CD4-positive, alpha-beta T cell treated with Interleukin-10 for 1 hour (primary cell): Measurements from ENCODE around the gene KLF13.

Experiments
- DNase-seq: peaks from one replicate; pipeline ENCODE4 v3.0.0-alpha.2; 2020

Gene KLF13

DNA sequence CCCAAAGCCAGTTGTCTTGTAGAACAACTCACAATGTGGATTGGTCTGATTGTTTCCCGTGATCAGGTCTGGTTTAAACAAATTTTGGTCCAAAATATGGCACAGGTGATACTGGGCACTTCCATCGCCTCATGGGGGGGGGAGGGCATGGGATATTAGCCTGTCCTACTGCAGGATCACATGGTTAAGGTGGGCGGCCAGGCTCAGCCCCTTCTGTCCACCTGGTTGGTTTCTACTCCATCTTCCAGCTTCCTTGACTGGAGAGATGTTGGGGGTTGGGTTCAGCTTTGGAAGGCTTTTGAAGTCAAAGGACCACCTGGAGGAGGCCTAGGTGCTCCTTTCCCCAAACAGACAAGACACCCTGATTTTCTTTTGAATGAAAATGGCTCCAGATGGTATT, 7.2 kb downstream of the KLF13 start:
- no peak for DNase-seq

DNA sequence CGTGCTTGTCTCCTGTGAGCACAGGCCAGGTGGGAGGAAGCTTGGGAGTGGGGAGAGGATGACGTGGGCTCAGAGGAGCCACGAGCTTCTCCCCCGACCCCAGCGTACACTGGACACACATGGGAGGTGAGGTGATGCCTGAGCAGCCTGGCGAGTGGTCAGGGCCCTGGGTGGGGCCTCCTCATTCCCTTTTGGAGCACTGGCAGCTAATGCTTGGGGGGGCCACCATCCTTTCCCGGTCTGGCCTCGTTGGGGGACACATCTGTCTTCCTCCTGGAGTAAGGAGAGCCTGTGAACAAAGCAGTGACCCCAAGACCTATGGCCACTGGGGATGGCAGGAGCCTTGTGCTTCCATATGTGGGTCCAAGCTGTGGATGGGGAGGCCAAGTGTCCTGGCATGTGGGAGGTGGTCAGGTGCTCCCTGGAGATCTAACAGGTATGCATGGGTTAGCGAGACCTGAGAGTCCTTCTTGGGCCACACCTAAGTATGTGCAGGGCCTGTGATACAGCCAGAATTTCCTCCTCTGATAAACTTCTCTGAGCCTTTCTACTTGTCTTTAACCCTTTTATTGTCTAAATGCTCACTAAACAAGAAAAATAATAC, 9.5 kb downstream of the KLF13 start:
- no peak for DNase-seq

DNA sequence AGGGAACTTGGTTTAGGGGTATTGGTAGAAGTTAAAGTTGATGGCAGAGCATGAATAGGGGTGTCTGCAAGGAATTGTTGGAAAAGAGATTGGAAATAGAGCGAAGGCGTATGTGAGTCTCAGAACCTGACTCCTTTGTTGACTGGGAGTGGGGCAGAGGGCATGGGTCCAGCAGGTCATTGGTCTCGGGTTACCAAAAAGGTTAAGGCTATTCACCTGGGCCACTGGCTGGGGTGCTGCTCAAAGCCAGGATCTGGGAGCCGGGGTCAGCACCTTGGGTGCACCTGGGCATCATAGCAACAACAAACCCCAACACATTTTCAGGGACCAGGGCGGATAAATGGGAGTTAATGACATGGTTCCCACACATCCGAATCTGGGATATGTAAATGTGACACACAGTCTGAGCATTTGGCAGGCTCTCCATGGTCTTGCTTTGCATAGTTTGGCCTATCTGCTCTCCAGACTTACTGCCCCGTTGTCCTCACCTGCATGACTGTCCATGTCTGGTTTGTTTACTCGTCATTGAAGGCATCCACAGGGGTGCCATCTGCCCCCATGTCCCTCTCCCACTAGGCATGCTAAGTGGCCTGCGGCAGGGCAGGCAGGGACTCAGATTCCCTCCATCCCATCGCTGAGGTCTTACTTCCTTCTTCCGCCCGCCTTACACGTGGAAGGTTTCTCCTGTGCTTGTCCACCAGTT, 10.1 kb downstream of the KLF13 start:
- no peak for DNase-seq

DNA sequence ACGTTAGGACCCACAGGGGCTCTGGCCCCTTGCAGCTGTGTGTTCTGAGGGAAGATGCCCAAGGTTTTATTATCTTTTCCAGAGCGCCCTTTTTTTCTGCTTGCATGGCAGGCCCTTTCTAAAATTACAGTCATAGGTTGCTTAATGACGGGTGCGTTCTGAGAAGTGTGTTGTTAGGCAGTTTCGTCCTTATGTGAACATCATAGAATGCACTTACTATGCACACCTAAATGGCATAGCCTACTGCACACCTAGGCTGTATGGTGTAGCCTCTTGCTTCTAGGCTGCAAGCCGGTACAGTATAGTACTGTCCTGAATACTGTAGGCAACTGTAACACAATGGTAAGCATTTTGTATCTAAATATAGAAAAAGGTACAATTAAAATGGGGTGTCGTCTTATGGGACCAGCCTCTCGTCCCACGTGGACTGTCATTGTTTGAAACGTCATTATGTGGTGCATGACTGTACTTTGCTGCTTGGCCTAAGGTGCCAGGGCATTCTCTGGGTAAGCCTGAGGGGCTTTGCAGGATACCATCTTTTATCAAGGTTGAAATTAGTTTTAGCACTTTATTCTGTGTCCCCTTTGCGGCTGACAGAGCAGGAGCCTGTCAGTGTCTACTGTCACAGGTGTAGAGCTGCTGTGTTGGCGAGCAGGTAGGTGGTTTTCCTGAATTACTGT, 10.9 kb downstream of the KLF13 start:
- DNase-seq = no peak

DNA sequence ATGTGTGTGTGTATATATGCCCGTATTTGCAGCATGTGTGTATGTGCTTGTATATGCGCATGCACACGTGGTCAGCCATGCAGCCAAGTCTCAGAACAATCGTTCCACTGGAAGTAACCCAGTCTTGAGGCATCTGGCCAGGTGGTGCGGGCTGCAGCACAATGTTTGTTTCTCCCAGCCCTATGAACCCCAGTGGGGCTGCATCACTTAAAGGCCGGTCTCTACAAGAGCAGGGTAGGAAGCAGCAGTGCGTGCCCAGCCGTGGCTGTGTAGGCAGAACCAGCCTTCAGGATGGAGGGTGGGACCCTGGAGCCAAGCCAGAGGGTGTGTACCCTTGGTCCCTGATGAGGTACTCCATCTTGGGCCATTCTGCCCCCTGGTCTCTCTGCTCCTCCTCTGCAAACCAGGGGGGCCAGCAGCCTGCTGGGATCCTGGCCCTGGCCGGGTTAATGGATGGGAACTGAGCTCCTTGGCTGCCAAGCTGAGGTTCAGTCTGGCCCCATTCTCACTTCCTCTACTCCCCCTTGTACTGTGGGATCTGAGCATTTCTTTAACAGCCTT, 11.8 kb downstream of the KLF13 start:
- no peak for DNase-seq

DNA sequence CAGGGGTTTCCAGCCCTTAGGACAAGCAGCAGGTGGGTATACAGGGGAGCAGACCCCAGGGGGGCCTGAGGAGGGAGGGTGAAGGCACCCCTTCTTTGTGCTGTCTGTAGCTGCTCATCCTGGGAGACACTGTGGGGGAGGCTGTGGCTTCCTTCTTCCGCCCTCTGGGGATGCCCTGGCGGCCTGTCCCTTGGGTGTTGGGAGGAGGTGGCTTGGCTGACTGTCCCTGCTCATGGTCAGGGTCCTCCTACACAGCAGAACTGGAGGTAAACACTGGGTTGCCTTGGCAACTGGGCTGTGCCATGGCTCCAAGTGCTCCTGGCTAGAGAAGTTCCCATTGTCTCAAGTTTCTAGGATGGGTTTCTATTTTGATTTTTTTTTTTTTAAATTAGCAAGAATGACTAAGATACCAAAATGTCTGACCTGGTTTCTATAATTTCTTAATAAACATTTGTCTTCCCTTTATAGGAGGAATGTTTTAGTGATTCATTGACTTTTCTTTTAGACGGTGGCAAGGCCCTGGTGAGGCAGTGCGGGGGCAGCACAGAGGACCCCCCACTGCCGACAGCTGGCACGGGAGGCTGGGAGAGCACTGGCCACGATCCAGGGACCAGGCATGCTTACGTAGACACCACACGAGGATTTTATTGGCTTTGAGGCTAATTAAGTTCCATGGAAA, 12.4 kb downstream of the KLF13 start:
- DNase-seq = peak; percentile 45

DNA sequence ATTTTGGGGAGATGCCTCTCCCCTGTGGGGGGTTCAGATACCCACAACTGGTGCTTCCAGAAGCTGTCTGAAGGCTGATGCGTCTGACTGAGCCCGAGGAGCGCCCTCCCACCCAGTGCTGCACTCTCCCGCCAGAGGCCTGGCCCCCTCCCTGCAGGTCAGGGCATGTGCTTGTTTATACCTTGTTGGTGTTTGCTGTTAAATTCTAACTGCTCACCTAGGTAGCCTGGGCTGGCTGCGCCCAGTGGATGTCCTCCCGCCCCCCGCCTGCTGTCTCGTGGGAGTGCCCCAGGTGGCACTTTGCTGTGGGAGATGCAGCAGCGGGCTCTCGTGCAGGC, 12.9 kb downstream of the KLF13 start:
- no peak for DNase-seq

DNA sequence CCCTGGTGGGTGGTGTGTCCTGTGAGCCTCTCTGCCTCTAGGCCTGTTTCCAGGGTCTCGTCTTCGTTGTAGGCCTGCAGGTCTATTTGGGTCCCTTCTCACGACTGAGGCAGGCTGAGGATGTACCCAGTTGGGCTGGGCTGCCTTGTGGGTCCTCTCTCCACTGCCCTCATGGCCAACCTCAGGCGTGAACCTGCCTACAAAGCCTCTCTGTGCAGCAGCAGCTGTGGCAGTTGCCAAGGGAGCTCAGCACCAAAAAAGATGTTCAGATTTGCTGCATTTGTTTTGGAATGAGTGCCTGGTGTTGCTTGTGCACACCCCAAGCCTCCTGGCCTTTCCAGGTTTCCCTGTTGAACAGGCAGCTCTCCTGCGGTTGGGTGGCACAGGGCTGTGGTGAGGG, 13.4 kb downstream of the KLF13 start:
- no peak for DNase-seq

DNA sequence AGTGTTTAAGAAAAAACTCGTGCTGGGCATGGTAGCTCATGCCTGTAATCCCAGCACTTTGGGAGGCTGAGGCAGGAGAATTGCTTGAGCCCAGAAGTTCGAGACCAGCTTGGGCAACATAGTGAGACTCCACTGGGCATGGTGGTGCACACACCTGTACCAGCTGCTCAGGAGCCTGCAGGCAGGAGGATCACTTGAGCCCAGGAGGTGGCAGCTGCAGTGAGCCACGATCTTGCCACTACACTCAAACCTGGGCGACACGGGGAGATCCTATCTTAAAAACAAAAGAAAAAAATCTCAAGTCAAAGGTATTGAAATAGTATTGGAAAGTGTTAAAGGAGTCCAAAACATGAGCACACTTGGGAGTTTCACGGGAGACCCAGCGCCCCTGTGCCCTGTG, 14.0 kb downstream of the KLF13 start:
- no peak for DNase-seq

DNA sequence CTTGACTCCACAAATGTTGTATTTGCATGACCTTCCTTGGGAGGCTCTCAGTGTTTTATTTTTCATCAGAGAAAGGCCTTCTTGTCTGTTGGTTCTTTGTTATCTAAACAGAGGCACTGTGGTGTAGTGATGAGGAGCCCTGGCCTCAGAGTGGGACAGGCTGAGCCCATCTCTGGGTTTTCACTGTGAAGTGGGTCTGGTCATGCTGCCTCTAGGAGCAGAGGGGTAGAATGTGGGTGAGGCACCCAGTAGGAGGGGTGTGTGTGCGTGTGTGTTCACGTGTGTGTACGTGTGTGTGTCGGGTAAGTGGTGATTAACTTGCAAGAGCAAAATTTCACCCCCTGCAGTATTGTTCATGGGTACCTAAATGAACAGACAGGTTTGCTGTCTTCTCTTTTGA, 14.4 kb downstream of the KLF13 start:
- no peak for DNase-seq

DNA sequence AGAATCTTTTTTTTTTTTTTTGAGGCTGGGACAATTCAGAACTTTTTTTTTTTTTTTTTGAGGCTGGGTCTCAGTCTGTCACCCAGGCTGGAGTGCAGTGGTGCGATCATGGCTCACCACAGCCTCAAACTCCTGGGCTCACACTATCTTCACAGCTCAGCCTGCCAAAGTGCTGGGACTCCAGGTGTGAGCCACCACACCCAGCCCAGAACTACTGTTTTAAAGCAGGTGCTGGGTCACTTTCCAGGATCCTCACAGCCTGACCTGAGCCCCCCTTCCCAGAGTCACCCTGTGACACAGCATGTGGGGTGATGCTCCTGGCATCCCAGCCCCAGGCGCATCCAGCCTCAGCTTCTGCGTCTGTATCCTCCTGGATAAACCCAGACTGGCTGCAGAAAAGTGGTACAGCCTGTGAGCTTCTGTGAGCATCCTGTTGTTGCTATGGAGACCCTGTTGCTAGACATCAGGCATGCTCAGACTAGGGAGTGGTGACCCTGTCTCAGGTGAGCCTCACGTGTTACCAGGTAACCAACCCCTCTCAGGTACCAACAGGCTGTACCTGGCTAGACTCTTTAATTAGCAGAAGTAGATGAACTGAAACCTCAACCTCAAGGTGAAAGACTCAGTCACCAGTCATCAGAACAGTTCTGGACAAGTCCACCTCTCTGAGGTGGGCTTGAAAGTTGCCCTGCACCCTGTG, 15.0 kb downstream of the KLF13 start:
- DNase-seq = peak; percentile 48

DNA sequence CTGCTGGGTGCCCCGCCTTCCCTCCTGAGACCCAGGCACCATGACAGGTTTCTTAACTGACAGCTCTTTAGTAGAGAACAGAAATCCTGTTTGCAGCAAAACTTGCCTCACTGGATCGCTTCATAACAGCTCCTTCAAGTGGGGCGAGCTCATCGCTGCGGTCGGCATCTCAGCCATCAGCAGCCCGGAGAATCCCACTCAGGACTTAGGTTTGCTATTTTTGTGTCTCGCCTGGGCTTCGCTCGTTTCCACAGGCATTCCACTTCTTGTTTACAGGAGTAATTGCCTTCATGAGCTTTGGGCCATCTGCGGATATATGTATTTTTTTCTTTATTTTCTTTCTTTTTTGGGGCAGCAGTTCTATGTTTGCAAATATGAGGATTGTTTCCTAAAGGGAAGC, 15.7 kb downstream of the KLF13 start:
- no peak for DNase-seq

DNA sequence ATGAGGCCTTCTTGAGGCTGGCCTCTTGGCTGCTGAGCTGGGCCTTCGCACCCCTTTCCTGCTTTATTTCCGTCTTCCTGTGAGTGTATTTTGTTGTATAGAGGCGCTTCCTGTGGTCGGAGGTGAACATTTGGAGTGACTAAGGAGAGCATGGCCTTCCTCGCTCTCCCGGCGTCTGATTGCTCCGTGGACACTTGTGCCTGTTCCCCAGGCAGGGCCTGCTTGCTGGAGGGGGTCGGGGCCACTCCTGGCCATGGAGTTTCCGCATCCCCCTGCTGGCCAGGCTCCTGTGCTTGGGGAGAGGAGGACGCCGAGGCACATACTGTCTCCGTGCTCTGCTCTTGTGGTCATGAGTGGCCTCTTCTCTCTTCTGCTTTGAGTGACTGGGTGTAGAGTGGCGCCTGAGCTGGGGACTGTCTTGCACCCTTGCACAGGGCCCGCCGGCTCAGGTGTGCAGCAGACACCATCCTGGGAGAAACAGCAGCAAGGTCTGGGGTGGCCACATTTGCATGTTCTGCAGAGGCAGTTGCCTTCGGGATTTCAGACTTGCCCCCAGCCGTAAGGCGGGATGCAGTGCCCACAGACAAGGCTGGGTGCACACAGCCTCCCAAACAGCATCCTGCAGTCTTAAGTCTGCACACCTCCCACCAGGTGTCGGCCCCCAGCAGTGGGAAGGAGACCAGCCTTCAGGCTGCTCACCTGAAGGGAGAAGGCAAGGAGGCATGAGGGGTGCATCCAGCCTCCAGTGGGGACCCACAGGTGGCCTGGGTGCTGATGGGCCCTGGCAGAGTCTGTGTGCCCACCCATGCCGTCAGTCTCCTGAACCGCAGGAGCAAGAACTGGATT, 16.4 kb downstream of the KLF13 start:
- DNase-seq = no peak

DNA sequence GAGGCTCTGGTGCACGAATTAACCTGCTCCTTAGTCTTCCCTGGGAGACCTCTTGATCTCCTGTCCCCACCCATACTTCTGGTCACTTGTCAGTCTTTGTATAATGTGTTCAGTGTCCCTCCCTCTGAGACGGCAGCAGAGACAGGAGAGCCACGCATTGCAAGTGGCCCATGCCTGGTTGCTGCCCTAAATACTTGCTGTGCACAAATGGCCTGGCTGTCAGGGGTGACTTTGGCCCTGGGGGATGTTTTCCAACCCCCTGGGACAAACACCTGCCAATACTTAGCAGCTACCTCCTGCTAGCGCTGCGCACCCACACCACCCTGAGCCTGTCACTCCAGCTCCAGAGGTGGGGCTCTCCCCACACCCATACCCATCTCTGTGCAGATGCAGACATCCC, 17.2 kb downstream of the KLF13 start:
- no peak for DNase-seq

DNA sequence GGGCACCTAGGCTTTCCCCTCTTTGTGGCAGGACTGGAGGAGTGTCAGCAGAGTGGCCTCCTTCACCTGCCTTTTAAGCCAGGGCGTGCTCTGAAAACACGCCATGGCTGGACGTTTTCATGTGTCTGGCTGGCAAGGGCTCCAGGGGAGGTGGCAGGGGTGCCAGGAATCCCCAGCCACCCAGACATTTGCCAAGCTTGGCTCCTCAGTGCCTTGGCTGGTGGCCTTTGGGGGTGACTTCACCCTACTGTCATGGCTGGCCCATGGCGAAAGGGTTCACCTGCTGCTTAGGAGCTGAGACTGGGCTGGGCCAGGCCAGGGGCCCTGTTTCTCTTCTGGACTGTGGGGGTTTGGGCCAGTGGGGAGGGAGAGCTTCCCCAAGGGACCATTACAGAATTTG, 17.6 kb downstream of the KLF13 start:
- no peak for DNase-seq

DNA sequence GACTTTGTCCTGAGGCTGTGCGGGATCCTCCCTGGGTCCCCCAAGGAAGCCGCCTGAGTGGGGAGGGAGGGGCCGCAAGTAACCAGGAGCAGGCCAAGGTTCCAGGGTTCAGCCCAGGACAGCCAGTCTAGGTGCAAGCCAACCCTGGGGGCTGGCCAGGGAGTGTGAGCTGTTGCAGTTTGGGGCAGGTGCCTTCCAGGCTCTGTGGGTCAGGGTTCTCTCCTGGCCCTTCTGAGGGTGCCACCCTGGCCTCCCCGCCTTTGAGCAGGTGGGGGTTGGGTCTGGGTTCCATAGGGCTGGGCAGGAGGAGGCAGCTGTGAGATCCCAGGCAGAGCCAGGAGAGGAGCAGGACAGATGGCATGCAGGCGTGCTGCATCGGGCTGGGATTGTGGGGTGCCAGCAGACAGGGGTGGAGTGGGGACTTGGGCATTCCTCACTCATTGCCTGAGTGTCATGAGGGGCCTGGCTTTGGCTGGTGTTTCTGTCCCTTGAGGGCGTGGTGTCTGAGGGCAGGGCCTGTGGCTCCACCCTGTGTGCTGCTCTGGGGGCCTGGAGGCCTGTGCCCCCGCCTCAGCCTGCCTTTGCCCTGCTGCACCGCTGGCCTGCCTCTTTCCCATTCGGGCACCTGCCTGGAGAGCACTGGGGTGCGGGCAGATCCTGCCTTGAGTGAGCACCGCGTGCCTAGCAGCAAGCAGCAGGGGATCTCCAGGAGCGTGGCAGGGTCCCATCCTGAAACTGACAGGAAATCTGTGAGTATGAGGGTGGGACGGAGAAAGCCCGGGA, 18.4 kb downstream of the KLF13 start:
- no peak for DNase-seq

DNA sequence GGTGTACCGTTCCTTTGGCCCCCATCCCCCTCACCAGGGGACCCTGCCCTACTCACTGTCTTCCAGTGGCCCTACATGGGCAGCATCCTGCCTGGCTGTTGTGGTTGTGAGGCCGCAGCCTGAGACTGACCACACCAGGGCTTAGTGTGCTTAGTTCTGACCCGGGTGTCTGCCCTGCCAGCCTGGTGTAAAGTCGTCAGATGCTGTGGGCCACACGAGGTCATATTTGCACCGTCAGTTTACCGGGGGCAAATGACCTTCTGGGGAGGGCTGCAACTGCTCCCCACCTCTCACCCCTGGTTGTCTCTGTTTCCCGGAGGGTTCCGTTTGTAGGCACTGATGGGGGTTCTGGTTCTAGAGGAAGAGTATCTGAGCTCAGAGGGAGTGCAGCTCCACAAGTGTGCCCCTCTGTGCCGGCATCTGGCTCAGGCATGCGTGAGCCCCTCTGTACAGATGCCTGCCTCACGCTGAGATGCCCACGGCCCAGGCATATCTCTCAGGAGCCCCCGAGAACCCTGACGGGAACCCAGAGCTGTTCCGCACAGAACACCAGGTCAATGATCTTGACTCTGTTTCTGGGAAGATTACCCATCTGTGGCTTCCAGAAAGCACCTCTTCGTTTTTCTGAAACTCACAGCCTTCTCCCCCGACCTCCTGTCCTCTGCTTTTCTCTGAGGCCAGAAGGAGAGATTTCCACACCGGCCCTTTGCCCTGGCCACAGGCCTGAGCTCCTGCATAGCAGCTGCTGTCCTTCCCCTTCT, 19.2 kb downstream of the KLF13 start:
- DNase-seq = no peak

DNA sequence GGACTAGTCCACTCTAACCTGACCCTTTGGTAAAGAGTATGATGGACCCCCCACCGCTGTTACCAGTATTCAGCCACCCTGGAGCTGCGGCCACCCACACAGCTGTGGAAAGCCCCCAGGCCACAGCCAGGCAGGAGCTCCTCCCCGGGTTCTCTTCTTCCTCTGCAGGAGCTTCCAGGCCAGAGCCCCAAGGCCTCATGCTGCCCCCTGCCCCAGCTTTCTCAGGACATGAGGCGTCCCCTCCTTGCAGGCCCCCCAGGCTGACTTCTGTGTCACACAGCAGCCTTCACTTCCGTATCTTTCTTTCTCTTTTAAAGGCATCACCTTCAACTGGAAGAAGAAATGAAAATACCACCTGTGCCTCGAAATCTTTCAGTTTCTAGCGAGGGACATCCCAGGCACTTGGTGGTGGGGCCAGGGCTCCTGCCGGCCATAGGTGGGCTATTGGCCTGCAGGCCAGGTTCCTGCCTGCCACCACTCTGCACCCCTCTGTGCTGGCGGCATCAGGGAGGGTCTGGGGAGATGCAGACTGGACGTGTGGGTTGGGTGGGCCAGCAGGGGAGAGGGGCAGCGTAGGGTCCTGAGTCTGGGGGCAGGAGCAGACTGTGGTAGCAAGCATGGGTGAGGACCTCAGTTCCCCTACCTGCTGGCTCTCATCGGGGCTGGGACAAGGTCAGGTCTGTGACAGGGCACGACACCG, 19.9 kb downstream of the KLF13 start:
- DNase-seq = no peak

DNA sequence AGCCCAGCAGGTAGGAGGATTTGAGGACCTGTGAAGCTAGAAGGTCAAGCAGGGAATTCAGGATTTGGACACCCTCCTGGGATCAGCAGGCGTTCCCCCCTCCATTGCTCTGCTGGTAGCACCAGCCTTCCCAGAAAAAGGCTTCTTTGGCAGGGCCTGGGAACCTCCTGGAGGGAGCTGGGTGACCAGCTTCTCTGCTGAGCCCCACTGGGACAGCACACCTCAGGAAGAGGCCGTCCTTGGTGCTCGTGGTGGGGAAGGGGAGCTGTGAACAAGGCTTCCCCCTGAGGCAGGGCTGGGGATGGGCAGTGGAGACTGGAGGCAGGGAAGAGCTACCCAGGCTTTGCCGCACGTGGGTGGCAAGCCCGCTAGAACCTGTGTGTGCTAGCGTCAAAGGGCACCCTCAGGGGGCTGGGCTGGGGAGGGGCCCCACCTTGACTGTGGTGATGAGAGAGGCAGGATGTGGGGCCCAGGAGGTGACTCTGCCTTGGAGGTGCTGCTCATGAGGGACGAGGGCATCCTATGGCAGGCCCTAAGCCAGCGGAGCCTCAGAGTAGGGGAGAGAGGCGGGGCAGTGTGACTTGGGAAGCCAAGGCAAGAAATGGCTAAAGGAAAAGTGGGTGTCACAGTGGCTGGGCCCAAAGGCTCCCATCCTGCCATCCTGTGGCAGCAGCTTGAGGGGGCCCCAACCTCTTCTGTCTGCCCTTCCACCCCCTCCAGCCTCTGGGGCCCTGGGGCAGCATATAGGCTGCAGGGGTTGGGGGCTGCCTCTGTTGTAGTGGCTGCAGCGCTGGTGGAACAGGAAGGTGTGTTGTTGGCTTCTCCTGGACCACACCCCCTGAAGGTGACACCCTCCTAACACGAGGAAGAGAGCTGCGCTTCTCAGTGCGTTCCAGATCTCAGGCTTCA, 20.7 kb downstream of the KLF13 start:
- DNase-seq = peak; percentile 81
